ENCODE results near the gene AOX1. TPM values are rescaled to one million over a fixed set of nuclear protein-coding genes. Genes with fewer than 3 reads are reported as not detected.
A peak's percentile ranks its signal among the peaks of the same experiment; 100 is the strongest.

Gene AOX1
- total RNA-seq, 1 experiment from 2014 or later, result 5.1 TPM

- ChIA-PET POLR2A (ENCODE audit: unreplicated experiment) (interaction anchor here (0.7 kb wide), 1 partner anchor 21 kb away, joined by 3 read pairs; no protein-coding TSS in a partner anchor), CTCF (interaction anchor here (0.6 to 0.7 kb wide), 3 partner anchors 133 to 845 kb away, joined by 3 to 29 read pairs (median 5); no protein-coding TSS in a partner anchor)
- DNase-seq, result no peak
- H4K20me1 ChIP-seq (ENCODE audit: insufficient read depth), result no peaks in the 10 kb centered on the region
- no peak overlapping the region for H3K27ac ChIP-seq
- intact Hi-C loops (cut with micrococcal nuclease; ENCODE audit: unreplicated experiment), result loop anchor here (1.0 to 2.0 kb wide), 2 partner anchors 41 to 86 kb away; no protein-coding TSS in a partner anchor
- TF ChIP-seq EZH2 (IDR thresholded peaks at IDR 0.05; ENCODE audit: low read depth) (no peak), CTCF (conservative IDR thresholded peaks at IDR 0.05) (no peak)
- no peak overlapping the region for H3K4me3 ChIP-seq
- H3K4me1 ChIP-seq (replicated peaks; ENCODE audit: insufficient read depth), result peaks cover 25% of the 10 kb centered on the region
- H3K27me3 ChIP-seq (ENCODE audit: insufficient read depth, low read depth), result no peaks in the 10 kb centered on the region
- peaks cover 4% of the 10 kb centered on the region; the same call in 1 of the 2 replicates for H3K9me3 ChIP-seq (ENCODE audit: insufficient read depth, low read depth)
- no peaks in the 10 kb centered on the region for H3K9me2 ChIP-seq (ENCODE audit: insufficient read depth)
- BruUV-seq (replicated peaks), result no TSS peak
- H3K4me2 ChIP-seq, result no peak overlapping the region
- no peaks in the 10 kb centered on the region for H3K79me2 ChIP-seq (ENCODE audit: low read depth)
- H2AFZ ChIP-seq, result no peak overlapping the region
- peaks cover 15% of the 10 kb centered on the region for H3F3A ChIP-seq (ENCODE audit: insufficient read depth, low read depth)
- H3K36me3 ChIP-seq (ENCODE audit: low read depth), result no peaks in the 10 kb centered on the region
Measured at GRCh38 chr2:200617156-200618053, 31.6 kb downstream of the AOX1 start.

- Histone ChIP-seq H2AFZ (no peak overlapping the region), H3K4me2 (no peak overlapping the region), H4K20me1 (ENCODE audit: insufficient read depth) (no peaks in the 10 kb centered on the region), H3K4me1 (replicated peaks; ENCODE audit: insufficient read depth) (peaks cover 25% of the 10 kb centered on the region), H3K79me2 (ENCODE audit: low read depth) (no peaks in the 10 kb centered on the region), H3K27ac (no peak overlapping the region), H3K36me3 (ENCODE audit: low read depth) (no peaks in the 10 kb centered on the region), H3K9me3 (ENCODE audit: insufficient read depth, low read depth) (peaks cover 4% of the 10 kb centered on the region; the same call in 1 of the 2 replicates), H3F3A (ENCODE audit: insufficient read depth, low read depth) (peaks cover 15% of the 10 kb centered on the region), H3K9me2 (ENCODE audit: insufficient read depth) (no peaks in the 10 kb centered on the region), H3K27me3 (ENCODE audit: insufficient read depth, low read depth) (no peaks in the 10 kb centered on the region), H3K4me3 (no peak overlapping the region)
- ChIA-PET CTCF (interaction anchor here (0.7 kb wide), 1 partner anchor 134 kb away, joined by 29 read pairs; no protein-coding TSS in a partner anchor), POLR2A (ENCODE audit: unreplicated experiment) (no interaction called here)
- no peak for DNase-seq
- intact Hi-C loops (cut with micrococcal nuclease; ENCODE audit: unreplicated experiment), result loop anchor here (1.0 to 2.0 kb wide), 2 partner anchors 41 to 85 kb away; no protein-coding TSS in a partner anchor
- no TSS peak for BruUV-seq (replicated peaks)
- TF ChIP-seq CTCF (conservative IDR thresholded peaks at IDR 0.05) (no peak), EZH2 (IDR thresholded peaks at IDR 0.05; ENCODE audit: low read depth) (no peak)
Measured at GRCh38 chr2:200618054-200618419, 32.2 kb downstream of the AOX1 start.

GRCh38 chr2:200618590-200619021 lies 32.8 kb downstream of the AOX1 start:
- peak in 1 of 2 experiments; percentile 14 for DNase-seq
- no peak overlapping the region for H2AFZ ChIP-seq

More at GRCh38 chr2:200618590-200619021, 32.8 kb downstream of the AOX1 start:
- no peak overlapping the region for H3K4me2 ChIP-seq
- H3K4me1 ChIP-seq (replicated peaks; ENCODE audit: insufficient read depth), result peaks cover 25% of the 10 kb centered on the region
- intact Hi-C loops (cut with micrococcal nuclease; ENCODE audit: unreplicated experiment), result loop anchor here (1.0 to 2.0 kb wide), 2 partner anchors 42 to 85 kb away; no protein-coding TSS in a partner anchor
- no peaks in the 10 kb centered on the region for H3K79me2 ChIP-seq (ENCODE audit: low read depth)
- H3K27ac ChIP-seq, result no peak overlapping the region
- peak; percentile 30; the same call in 1 of the 2 replicates for TF ChIP-seq CTCF (conservative IDR thresholded peaks at IDR 0.05)
- TF ChIP-seq EZH2 (IDR thresholded peaks at IDR 0.05; ENCODE audit: low read depth), result no peak
- peaks cover 15% of the 10 kb centered on the region for H3F3A ChIP-seq (ENCODE audit: insufficient read depth, low read depth)
- no peaks in the 10 kb centered on the region for H3K36me3 ChIP-seq (ENCODE audit: low read depth)
- CTCF ChIA-PET, result interaction anchor here (0.7 kb wide), 1 partner anchor 451 kb away, joined by 3 read pairs; no protein-coding TSS in a partner anchor
- BruUV-seq (replicated peaks), result no TSS peak
- no peaks in the 10 kb centered on the region for H3K9me2 ChIP-seq (ENCODE audit: insufficient read depth)
- no peaks in the 10 kb centered on the region for H3K9me3 ChIP-seq (ENCODE audit: insufficient read depth, low read depth)
- no peaks in the 10 kb centered on the region for H3K27me3 ChIP-seq (ENCODE audit: insufficient read depth, low read depth)
- no peak overlapping the region for H3K4me3 ChIP-seq
- H4K20me1 ChIP-seq (ENCODE audit: insufficient read depth), result no peaks in the 10 kb centered on the region
- POLR2A ChIA-PET (ENCODE audit: unreplicated experiment), result no interaction called here

All from PC-9 (cell line).